ENCODE data around the gene ARSG.
A peak's percentile ranks its signal among the peaks of the same experiment; 100 is the strongest.
"Not testable (repeated sequence)": the region's sequence is repeated elsewhere in the genome, so short reads cannot be mapped to it uniquely, and the experiment has no call there.

ARSG gene

GRCh38 chr17:68403122-68403521 is 111.8 kb downstream of the ARSG start:
- no peak for TF ChIP-seq CTCF (conservative IDR thresholded peaks at IDR 0.05; ENCODE audit: low read depth, low read length)
- H3K4me3 ChIP-seq (ENCODE audit: low read depth, low read length) = no peak overlapping the region
- DNase-seq (ENCODE audit: low read depth) = no peak

DNA sequence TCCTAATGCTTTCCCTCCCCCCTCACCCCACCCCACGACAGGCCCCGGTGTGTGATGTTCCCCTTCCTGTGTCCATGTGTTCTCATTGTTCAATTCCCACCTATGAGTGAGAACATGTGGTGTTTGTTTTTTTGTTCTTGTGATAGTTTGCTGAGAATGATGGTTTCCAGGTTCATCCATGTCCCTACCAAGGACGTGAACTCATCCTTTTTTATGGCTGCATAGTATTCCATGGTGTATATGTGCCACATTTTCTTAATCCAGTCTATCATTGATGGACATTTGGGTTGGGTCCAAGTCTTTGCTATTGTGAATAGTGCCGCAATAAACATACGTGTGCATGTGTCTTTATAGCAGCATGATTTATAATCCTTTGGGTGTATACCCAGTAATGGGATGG is 112.5 kb downstream of the ARSG start:
- not testable (repeated sequence) for H3K4me3 ChIP-seq (ENCODE audit: low read depth, low read length); DNase-seq (ENCODE audit: low read depth)

GRCh38 chr17:68407656-68408055 is 116.4 kb downstream of the ARSG start:
- not testable (repeated sequence) for DNase-seq (ENCODE audit: low read depth); H3K4me3 ChIP-seq (ENCODE audit: low read depth, low read length)

- H3K4me3 ChIP-seq (ENCODE audit: low read depth, low read length) = peak overlapping the region; percentile 41
- peak; percentile 48 for DNase-seq (ENCODE audit: low read depth)
Observed at GRCh38 chr17:68413597-68414560, 122.6 kb downstream of the ARSG start.

- H3K4me3 ChIP-seq (ENCODE audit: low read depth, low read length); DNase-seq (ENCODE audit: low read depth): not testable (repeated sequence)
Observed at GRCh38 chr17:68414901-68415300, 123.6 kb downstream of the ARSG start.

GRCh38 chr17:68417317-68417716 is 126.0 kb downstream of the ARSG start:
- no peak for DNase-seq (ENCODE audit: low read depth)
- H3K4me3 ChIP-seq (ENCODE audit: low read depth, low read length) = no peak overlapping the region
- TF ChIP-seq CTCF (conservative IDR thresholded peaks at IDR 0.05; ENCODE audit: low read depth, low read length) = no peak

GRCh38 chr17:68418876-68419275 is 127.6 kb downstream of the ARSG start:
- no peak for DNase-seq (ENCODE audit: low read depth)
- no peak for TF ChIP-seq CTCF (conservative IDR thresholded peaks at IDR 0.05; ENCODE audit: low read depth, low read length)
- no peak overlapping the region for H3K4me3 ChIP-seq (ENCODE audit: low read depth, low read length)

GRCh38 chr17:68420065-68420464 is 128.8 kb downstream of the ARSG start:
- no peak for DNase-seq (ENCODE audit: low read depth)
- no peak overlapping the region for H3K4me3 ChIP-seq (ENCODE audit: low read depth, low read length)
- TF ChIP-seq CTCF (conservative IDR thresholded peaks at IDR 0.05; ENCODE audit: low read depth, low read length) = no peak

DNA sequence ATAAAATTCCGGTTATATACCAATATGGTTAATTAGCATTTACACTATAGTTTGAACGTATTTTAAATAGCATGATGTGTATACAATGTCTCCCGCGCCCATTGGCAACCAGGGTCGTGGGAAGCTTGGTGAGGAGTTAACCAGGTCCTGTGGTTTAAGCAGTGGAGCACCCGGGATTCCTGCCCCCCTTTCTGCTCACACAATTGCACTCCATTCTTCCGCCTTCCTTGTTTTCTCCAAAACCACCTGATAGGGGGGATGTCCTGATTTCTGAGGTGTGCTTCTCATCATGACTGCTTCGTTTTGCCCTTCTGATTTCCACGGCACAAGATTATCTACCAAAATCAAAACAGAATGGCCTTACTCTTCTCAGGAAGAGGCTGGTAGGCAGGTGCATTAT is 130.2 kb downstream of the ARSG start:
- DNase-seq (ENCODE audit: low read depth) = no peak
- TF ChIP-seq CTCF (conservative IDR thresholded peaks at IDR 0.05; ENCODE audit: low read depth, low read length) = no peak
- no peak overlapping the region for H3K4me3 ChIP-seq (ENCODE audit: low read depth, low read length)
